Measurements from ENCODE around the gene SLC5A8.

Gene SLC5A8

GRCh38 chr12:101209319-101210302, at the start of gene SLC5A8:
Gene SLC5A8 (minus strand): TSS chr12:101210238. CDS start chr12:101209848, 390 bp downstream.
- TF ChIP-seq CTCF (IDR thresholded peaks at IDR 0.05; ENCODE audit: insufficient read depth, low read depth, low read length, missing control alignments), result no peak
- DNase-seq (ENCODE audit: low read depth), result peak; percentile 11
- no peak within 1 kb of the TSS for H3K4me3 ChIP-seq (ENCODE audit: low read length)

GRCh38 chr12:101257357-101257756, 47.3 kb upstream of the SLC5A8 start:
- H3K4me3 ChIP-seq (ENCODE audit: low read length), result no peak overlapping the region
- no peak for TF ChIP-seq CTCF (IDR thresholded peaks at IDR 0.05; ENCODE audit: insufficient read depth, low read depth, low read length, missing control alignments)
- no peak for DNase-seq (ENCODE audit: low read depth)

- peak; percentile 26 for DNase-seq (ENCODE audit: low read depth)
- TF ChIP-seq CTCF (IDR thresholded peaks at IDR 0.05; ENCODE audit: insufficient read depth, low read depth, low read length, missing control alignments), result no peak
- no peak overlapping the region for H3K4me3 ChIP-seq (ENCODE audit: low read length)
Observed at GRCh38 chr12:101256266-101256665, 46.2 kb upstream of the SLC5A8 start.

GRCh38 chr12:101243616-101244015, 33.6 kb upstream of the SLC5A8 start:
- DNase-seq (ENCODE audit: low read depth), result no peak
- no peak overlapping the region for H3K4me3 ChIP-seq (ENCODE audit: low read length)
- no peak for TF ChIP-seq CTCF (IDR thresholded peaks at IDR 0.05; ENCODE audit: insufficient read depth, low read depth, low read length, missing control alignments)

GRCh38 chr12:101243074-101243473, 33.0 kb upstream of the SLC5A8 start:
- H3K4me3 ChIP-seq (ENCODE audit: low read length), result no peak overlapping the region
- TF ChIP-seq CTCF (IDR thresholded peaks at IDR 0.05; ENCODE audit: insufficient read depth, low read depth, low read length, missing control alignments), result no peak
- DNase-seq (ENCODE audit: low read depth), result peak; percentile 20

- no peak overlapping the region for H3K4me3 ChIP-seq (ENCODE audit: low read length)
- TF ChIP-seq CTCF (IDR thresholded peaks at IDR 0.05; ENCODE audit: insufficient read depth, low read depth, low read length, missing control alignments), result no peak
- DNase-seq (ENCODE audit: low read depth), result no peak
Observed at GRCh38 chr12:101238800-101239329, 28.8 kb upstream of the SLC5A8 start.

All from epithelial cell of esophagus (primary cell).